GM18909 (cell line): Measurements from ENCODE around the gene CARD10.

Experiments used
- ATAC-seq: cut with Tn5 transposase; IDR thresholded peaks from one replicate; pipeline ENCODE4 v1.9.1; 2021; ENCODE audit warnings: mild to moderate bottlenecking; ENCODE audit not compliant: unreplicated experiment, poor library complexity

CARD10 gene

GRCh38 chr22:37488337-37489135 is 30.7 kb downstream of the CARD10 start:
- no peak for ATAC-seq

- ATAC-seq = no peak
Measured at GRCh38 chr22:37487571-37487970, 31.6 kb downstream of the CARD10 start.

- no peak for ATAC-seq
Measured at GRCh38 chr22:37487129-37487528, 32.1 kb downstream of the CARD10 start.

- peak; percentile 56 for ATAC-seq
Measured at GRCh38 chr22:37486224-37486845, 32.9 kb downstream of the CARD10 start, which contains the start of gene MFNG. Gene MFNG (minus strand): TSS chr22:37486384. CDS start chr22:37486177, 207 bp downstream.

GRCh38 chr22:37485395-37486223 is 33.6 kb downstream of the CARD10 start:
- ATAC-seq = peak; percentile 17

GRCh38 chr22:37484480-37485394 is 34.5 kb downstream of the CARD10 start:
- ATAC-seq = peak; percentile 32

GRCh38 chr22:37483050-37483449 is 36.2 kb downstream of the CARD10 start:
- ATAC-seq = no peak

GRCh38 chr22:37482244-37482643 is 37.0 kb downstream of the CARD10 start:
- ATAC-seq = no peak

GRCh38 chr22:37481347-37481907 is 37.8 kb downstream of the CARD10 start:
- no peak for ATAC-seq

- no peak for ATAC-seq
Measured at GRCh38 chr22:37480387-37481346, 38.5 kb downstream of the CARD10 start.

GRCh38 chr22:37479196-37479595 is 40.0 kb downstream of the CARD10 start:
- no peak for ATAC-seq

GRCh38 chr22:37476389-37477329 is 42.6 kb downstream of the CARD10 start:
- ATAC-seq = no peak

GRCh38 chr22:37474447-37475090 is 44.6 kb downstream of the CARD10 start:
- ATAC-seq = no peak

- no peak for ATAC-seq
Measured at GRCh38 chr22:37473437-37473946, 45.7 kb downstream of the CARD10 start.

GRCh38 chr22:37472418-37473006 is 46.7 kb downstream of the CARD10 start:
- ATAC-seq = no peak

- no peak for ATAC-seq
Measured at GRCh38 chr22:37471727-37472417, 47.3 kb downstream of the CARD10 start.
